ENCODE results near the gene GPR107.

Gene GPR107

DNA sequence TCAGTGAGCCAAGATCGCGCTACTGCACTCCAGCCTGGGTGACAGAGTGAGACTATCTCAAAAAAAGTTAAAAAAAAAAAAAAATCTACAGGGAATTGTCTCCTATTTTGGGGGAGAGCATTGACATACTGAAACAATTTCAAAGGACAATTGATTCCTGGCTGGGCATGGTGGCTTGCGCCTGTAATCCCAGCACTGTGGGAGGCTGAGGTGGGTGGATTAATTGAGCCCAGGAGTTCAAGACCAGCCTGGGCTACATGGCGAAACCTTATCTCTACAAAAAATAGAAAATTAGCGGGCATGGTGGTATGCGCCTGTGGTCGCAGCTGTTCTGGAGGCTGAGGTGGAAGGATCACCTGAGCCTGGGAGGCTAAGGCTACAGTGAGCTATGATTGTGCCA is 30.6 kb downstream of the GPR107 start:
- Histone ChIP-seq H3K4me3 (replicated peaks; ENCODE audit: low read depth, low read length) (no peak overlapping the region), H3K27me3 (replicated peaks; ENCODE audit: control insufficient read depth, insufficient read depth, low read length) (no peaks in the 10 kb centered on the region), H3K36me3 (ENCODE audit: control insufficient read depth, insufficient read depth, low read length) (peaks cover 8% of the 10 kb centered on the region)
- DNase-seq (ENCODE audit: extremely low read depth, insufficient read length), result no peak
- TF ChIP-seq, protein P1, sequence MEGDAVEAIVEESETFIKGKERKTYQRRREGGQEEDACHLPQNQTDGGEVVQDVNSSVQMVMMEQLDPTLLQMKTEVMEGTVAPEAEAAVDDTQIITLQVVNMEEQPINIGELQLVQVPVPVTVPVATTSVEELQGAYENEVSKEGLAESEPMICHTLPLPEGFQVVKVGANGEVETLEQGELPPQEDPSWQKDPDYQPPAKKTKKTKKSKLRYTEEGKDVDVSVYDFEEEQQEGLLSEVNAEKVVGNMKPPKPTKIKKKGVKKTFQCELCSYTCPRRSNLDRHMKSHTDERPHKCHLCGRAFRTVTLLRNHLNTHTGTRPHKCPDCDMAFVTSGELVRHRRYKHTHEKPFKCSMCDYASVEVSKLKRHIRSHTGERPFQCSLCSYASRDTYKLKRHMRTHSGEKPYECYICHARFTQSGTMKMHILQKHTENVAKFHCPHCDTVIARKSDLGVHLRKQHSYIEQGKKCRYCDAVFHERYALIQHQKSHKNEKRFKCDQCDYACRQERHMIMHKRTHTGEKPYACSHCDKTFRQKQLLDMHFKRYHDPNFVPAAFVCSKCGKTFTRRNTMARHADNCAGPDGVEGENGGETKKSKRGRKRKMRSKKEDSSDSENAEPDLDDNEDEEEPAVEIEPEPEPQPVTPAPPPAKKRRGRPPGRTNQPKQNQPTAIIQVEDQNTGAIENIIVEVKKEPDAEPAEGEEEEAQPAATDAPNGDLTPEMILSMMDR (IDR thresholded peaks at IDR 0.05; ENCODE audit: insufficient read depth, low read length, poor library complexity, severe bottlenecking), result no peak

DNA sequence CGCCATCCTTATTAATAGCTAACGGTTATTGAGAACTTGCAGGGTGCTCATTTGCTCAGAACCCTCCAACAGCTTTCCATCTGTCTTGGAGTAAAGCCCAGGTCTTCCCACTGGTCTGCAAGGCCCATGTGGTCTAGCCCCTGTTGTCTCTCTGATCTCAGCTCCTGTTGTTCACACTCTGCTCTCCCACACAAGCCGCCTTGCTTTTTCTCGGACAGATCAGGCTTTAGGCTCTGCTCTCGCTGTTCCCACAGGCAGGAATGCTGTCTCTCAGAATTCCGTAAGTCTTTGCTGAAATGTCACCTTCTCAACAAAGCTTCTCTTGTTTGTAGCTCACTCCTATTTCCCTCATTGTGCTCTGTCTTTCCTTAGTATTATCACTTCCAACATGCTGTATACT is 34.3 kb downstream of the GPR107 start:
- H3K36me3 ChIP-seq (ENCODE audit: control insufficient read depth, insufficient read depth, low read length), result peaks cover 5% of the 10 kb centered on the region
- no peak for DNase-seq (ENCODE audit: extremely low read depth, insufficient read length)
- H3K27me3 ChIP-seq (replicated peaks; ENCODE audit: control insufficient read depth, insufficient read depth, low read length), result no peaks in the 10 kb centered on the region
- H3K4me3 ChIP-seq (replicated peaks; ENCODE audit: low read depth, low read length), result no peak overlapping the region
- TF ChIP-seq, protein P1 (IDR thresholded peaks at IDR 0.05; ENCODE audit: insufficient read depth, low read length, poor library complexity, severe bottlenecking), result no peak

DNA sequence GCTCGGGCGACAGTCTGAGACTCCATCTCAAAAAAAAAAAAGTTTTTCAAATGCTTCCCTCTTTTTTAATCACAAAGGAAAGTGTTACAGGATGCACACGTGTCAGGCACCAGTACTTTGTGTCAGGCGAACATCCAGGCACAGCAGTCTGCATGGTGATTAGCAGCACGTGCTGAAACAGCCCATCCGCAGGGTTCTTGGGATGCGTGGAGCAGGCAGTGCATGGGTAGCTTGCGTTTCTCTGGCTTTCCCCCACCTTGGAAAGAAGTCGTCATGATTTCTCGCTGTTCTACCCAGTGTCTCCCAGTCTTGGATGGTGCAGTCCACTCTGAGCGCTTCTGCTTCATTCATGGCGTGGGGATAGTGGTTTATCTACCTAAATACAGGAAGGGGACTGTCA is 35.4 kb downstream of the GPR107 start:
- TF ChIP-seq, protein P1 (IDR thresholded peaks at IDR 0.05; ENCODE audit: insufficient read depth, low read length, poor library complexity, severe bottlenecking), result no peak
- no peaks in the 10 kb centered on the region for H3K27me3 ChIP-seq (replicated peaks; ENCODE audit: control insufficient read depth, insufficient read depth, low read length)
- no peak overlapping the region for H3K4me3 ChIP-seq (replicated peaks; ENCODE audit: low read depth, low read length)
- peaks cover 4% of the 10 kb centered on the region for H3K36me3 ChIP-seq (ENCODE audit: control insufficient read depth, insufficient read depth, low read length)
- DNase-seq (ENCODE audit: extremely low read depth, insufficient read length), result no peak

DNA sequence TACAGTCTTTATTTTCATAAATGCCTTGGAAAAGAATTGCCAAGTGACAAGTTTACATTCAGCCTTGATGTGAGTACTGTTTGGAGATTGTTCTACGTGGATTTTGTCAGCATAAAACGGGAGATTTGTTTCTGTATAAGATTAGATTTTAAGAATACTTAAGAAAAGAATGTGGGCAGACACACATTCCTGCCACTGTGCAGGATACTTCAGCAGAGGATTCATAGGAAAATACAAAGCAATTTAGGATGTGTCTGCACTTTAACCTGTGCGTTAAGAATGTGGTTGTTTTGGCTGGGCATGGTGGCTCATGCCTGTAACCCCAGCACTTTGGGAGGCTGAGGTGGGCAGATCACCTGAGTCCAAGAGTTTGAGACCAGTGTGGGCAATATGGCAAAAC is 37.2 kb downstream of the GPR107 start:
- Histone ChIP-seq H3K27me3 (replicated peaks; ENCODE audit: control insufficient read depth, insufficient read depth, low read length) (no peaks in the 10 kb centered on the region), H3K36me3 (ENCODE audit: control insufficient read depth, insufficient read depth, low read length) (peaks cover 4% of the 10 kb centered on the region), H3K4me3 (replicated peaks; ENCODE audit: low read depth, low read length) (no peak overlapping the region)
- TF ChIP-seq, protein P1 (IDR thresholded peaks at IDR 0.05; ENCODE audit: insufficient read depth, low read length, poor library complexity, severe bottlenecking), result no peak
- DNase-seq (ENCODE audit: extremely low read depth, insufficient read length), result no peak

DNA sequence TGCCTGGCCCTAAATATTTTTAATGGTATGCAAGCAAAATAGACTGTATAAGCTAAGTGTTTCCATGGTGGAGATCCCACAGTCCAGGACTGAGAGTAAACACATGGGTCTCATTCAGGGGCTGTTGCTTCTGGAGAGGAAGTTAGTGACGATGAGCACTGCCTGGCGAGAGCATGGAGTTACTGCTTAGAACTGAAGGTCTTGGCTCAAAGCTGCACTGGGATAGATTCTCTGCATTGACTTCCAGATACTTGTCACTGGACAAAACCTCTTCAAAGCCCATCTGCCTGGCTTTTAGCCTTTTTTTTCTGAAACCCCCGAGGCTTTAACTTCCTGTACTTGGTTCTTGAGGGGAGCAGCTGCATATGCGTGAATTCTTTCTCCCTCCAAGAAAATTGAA is 39.2 kb downstream of the GPR107 start:
- H3K36me3 ChIP-seq (ENCODE audit: control insufficient read depth, insufficient read depth, low read length), result peaks cover 5% of the 10 kb centered on the region
- H3K27me3 ChIP-seq (replicated peaks; ENCODE audit: control insufficient read depth, insufficient read depth, low read length), result no peaks in the 10 kb centered on the region
- no peak overlapping the region for H3K4me3 ChIP-seq (replicated peaks; ENCODE audit: low read depth, low read length)
- TF ChIP-seq, protein P1 (IDR thresholded peaks at IDR 0.05; ENCODE audit: insufficient read depth, low read length, poor library complexity, severe bottlenecking), result no peak
- no peak for DNase-seq (ENCODE audit: extremely low read depth, insufficient read length)

DNA sequence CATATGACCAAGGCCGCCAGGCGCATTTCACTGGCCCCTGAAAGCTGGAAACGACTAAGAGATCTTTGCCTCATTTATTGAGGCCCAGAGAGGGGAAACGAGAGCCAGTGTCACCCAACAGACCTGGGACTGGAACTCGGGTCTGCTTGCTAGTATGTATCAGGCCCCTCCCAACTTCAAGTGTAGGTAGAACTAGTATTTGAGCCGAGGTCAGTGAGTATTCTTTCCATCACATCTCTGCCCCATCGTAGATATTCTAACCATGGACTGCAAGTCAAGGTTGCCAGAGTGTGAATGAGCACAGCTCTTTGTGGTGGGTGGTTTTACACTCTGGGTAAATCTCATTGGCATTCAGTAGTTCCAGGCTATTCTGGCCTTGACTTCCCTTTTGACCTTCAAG is 42.2 kb downstream of the GPR107 start:
- TF ChIP-seq, protein P1 (IDR thresholded peaks at IDR 0.05; ENCODE audit: insufficient read depth, low read length, poor library complexity, severe bottlenecking), result no peak
- Histone ChIP-seq H3K4me3 (replicated peaks; ENCODE audit: low read depth, low read length) (no peak overlapping the region), H3K36me3 (ENCODE audit: control insufficient read depth, insufficient read depth, low read length) (peaks cover 10% of the 10 kb centered on the region), H3K27me3 (replicated peaks; ENCODE audit: control insufficient read depth, insufficient read depth, low read length) (no peaks in the 10 kb centered on the region)
- DNase-seq (ENCODE audit: extremely low read depth, insufficient read length), result no peak
